HEK293 (cell line): Measurements from ENCODE around the gene SCUBE1.

ENCODE experiments used
- CTCF ChIA-PET: fragments of 350-600 bp; formaldehyde crosslinking; extraction: SDS; loops from one replicate; lab custom pipeline; 2021; ENCODE audit warnings: antibody characterized with exemption; lab: Yijun Ruan, JAX
- POLR2A ChIA-PET: fragments of 300-600 bp; formaldehyde crosslinking; extraction: SDS; loops from one replicate; lab custom pipeline; 2020; ENCODE audit warnings: antibody characterized with exemption, inconsistent platforms; lab: Yijun Ruan, JAX
- H3K27ac ChIP-seq: fragments of 200-500 bp; sonication (Bioruptor generic); 2 replicates; pipeline ENCODE4 v1.5.1; 2014; ENCODE audit warnings: low read depth, low read length, control low read depth, inconsistent platforms; ENCODE audit errors: extremely low read depth
- H3K36me3 ChIP-seq, 2 experiments: fragments of 200-500 bp in 1 of 2; sonication (Bioruptor generic) in 1 of 2; 1 replicate in 1 of 2; 2 replicates in 1 of 2; pipeline ENCODE4 v1.5.1; 2014 to 2017; ENCODE audit warnings: inconsistent platforms in 2 of 2, low read length in 2 of 2; ENCODE audit not compliant: control insufficient read depth in 2 of 2, insufficient read depth in 1 of 2
- H3K4me1 ChIP-seq: fragments of 200-500 bp; sonication (Bioruptor generic); 2 replicates; pipeline ENCODE4 v1.5.1; 2014; ENCODE audit warnings: mild to moderate bottlenecking, low read length, inconsistent platforms; ENCODE audit not compliant: control insufficient read depth, insufficient read depth
- H3K4me3 ChIP-seq: 2 replicates; pipeline ENCODE4 v1.5.1; 2011; ENCODE audit warnings: low read depth, mild to moderate bottlenecking, control low read depth, low read length, moderate library complexity
- H3K9me3 ChIP-seq: fragments of 200-500 bp; sonication (Bioruptor generic); 2 replicates; pipeline ENCODE4 v1.5.1; 2014; ENCODE audit warnings: low read depth, low read length, inconsistent platforms; ENCODE audit not compliant: control insufficient read depth, insufficient read depth
- GLIS2 ChIP-seq: fragments of 450-650 bp; formaldehyde crosslinking; IDR thresholded peaks from 2 replicates; pipeline ENCODE4 v1.5.1; 2016; ENCODE audit warnings: missing biosample characterization, missing genetic modification characterization
- IKZF3 ChIP-seq: fragments of 450-650 bp; IDR thresholded peaks from 2 replicates; pipeline ENCODE4 v1.5.0; 2018; ENCODE audit warnings: missing biosample characterization, mild to moderate bottlenecking, missing genetic modification characterization, moderate library complexity
- KLF10 ChIP-seq: fragments of 450-650 bp; IDR thresholded peaks from 2 replicates; pipeline ENCODE4 v1.5.1; 2018; ENCODE audit warnings: missing biosample characterization, mild to moderate bottlenecking, missing genetic modification characterization
- MYNN ChIP-seq: fragments of 450-650 bp; formaldehyde crosslinking; IDR thresholded peaks from 2 replicates; pipeline ENCODE4 v1.5.1; 2016; ENCODE audit warnings: missing biosample characterization, missing genetic modification characterization, borderline replicate concordance
- SP2 ChIP-seq: fragments of 450-650 bp; formaldehyde crosslinking; IDR thresholded peaks from 2 replicates; pipeline ENCODE4 v1.5.1; 2016; ENCODE audit warnings: missing biosample characterization, missing genetic modification characterization
- ZBTB11 ChIP-seq: fragments of 450-650 bp; formaldehyde crosslinking; conservative IDR thresholded peaks from 2 replicates; pipeline ENCODE4 v1.5.1; 2016; ENCODE audit warnings: low read depth, missing biosample characterization, missing genetic modification characterization
- ZNF132 ChIP-seq: fragments of 450-650 bp; formaldehyde crosslinking; IDR thresholded peaks from 2 replicates; pipeline ENCODE4 v1.5.1; 2017; ENCODE audit warnings: missing biosample characterization, missing genetic modification characterization, borderline replicate concordance
- ZNF248 ChIP-seq: fragments of 450-650 bp; formaldehyde crosslinking; IDR thresholded peaks from 2 replicates; pipeline ENCODE4 v1.5.1; 2017; ENCODE audit warnings: missing biosample characterization, missing genetic modification characterization
- ZNF280D ChIP-seq: fragments of 450-650 bp; formaldehyde crosslinking; IDR thresholded peaks from 2 replicates; pipeline ENCODE4 v1.5.1; 2016; ENCODE audit warnings: missing biosample characterization, missing genetic modification characterization
- ZNF350 ChIP-seq: fragments of 450-650 bp; formaldehyde crosslinking; IDR thresholded peaks from 2 replicates; pipeline ENCODE4 v1.5.0; 2017; ENCODE audit warnings: missing biosample characterization, mild to moderate bottlenecking, missing genetic modification characterization
- ZNF394 ChIP-seq: fragments of 450-650 bp; formaldehyde crosslinking; IDR thresholded peaks from 2 replicates; pipeline ENCODE4 v1.5.1; 2016; ENCODE audit warnings: missing biosample characterization, missing genetic modification characterization, mild to moderate bottlenecking, moderate library complexity, borderline replicate concordance
- ZNF701 ChIP-seq: fragments of 450-650 bp; formaldehyde crosslinking; IDR thresholded peaks from 2 replicates; pipeline ENCODE4 v1.5.1; 2016; ENCODE audit warnings: missing biosample characterization, missing genetic modification characterization
- ZSCAN23 ChIP-seq: fragments of 450-650 bp; formaldehyde crosslinking; IDR thresholded peaks from 2 replicates; pipeline ENCODE4 v1.5.1; 2016; ENCODE audit warnings: missing biosample characterization, missing genetic modification characterization
- TF ChIP-seq, protein P1 (sequence below): fragments of 450-650 bp; IDR thresholded peaks from 2 replicates; pipeline ENCODE4 v1.5.1; 2018; ENCODE audit warnings: missing biosample characterization, mild to moderate bottlenecking, missing genetic modification characterization
- TF ChIP-seq, protein P2 (sequence below): fragments of 450-650 bp; formaldehyde crosslinking; IDR thresholded peaks from 2 replicates; pipeline ENCODE4 v1.5.1; 2016; ENCODE audit warnings: missing biosample characterization, missing genetic modification characterization
- TF ChIP-seq, protein P3 (sequence below): fragments of 450-650 bp; formaldehyde crosslinking; IDR thresholded peaks from 2 replicates; pipeline ENCODE4 v1.5.1; 2016; ENCODE audit warnings: missing biosample characterization, missing genetic modification characterization, borderline replicate concordance

SCUBE1 gene

GRCh38 chr22:43243324-43243723 is 99.8 kb downstream of the SCUBE1 start:
- Histone ChIP-seq H3K4me1 (no peaks in the 10 kb centered on the region), H3K9me3 (no peaks in the 10 kb centered on the region), H3K4me3 (no peak overlapping the region), H3K27ac (no peak overlapping the region), H3K36me3 (no peaks in the 10 kb centered on the region)
- ChIA-PET CTCF (interaction anchor here (1.0 to 2.1 kb wide), 3 partner anchors 12 to 103 kb away, joined by 3 to 6 read pairs (median 3); no protein-coding TSS in a partner anchor), POLR2A (no interaction called here)
- TF ChIP-seq ZNF701 (tag by site-specific recombination), result no peak
- TF ChIP-seq, protein P1, sequence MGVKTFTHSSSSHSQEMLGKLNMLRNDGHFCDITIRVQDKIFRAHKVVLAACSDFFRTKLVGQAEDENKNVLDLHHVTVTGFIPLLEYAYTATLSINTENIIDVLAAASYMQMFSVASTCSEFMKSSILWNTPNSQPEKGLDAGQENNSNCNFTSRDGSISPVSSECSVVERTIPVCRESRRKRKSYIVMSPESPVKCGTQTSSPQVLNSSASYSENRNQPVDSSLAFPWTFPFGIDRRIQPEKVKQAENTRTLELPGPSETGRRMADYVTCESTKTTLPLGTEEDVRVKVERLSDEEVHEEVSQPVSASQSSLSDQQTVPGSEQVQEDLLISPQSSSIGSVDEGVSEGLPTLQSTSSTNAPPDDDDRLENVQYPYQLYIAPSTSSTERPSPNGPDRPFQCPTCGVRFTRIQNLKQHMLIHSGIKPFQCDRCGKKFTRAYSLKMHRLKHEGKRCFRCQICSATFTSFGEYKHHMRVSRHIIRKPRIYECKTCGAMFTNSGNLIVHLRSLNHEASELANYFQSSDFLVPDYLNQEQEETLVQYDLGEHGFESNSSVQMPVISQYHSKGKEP, result no peak
- TF ChIP-seq, protein P2, sequence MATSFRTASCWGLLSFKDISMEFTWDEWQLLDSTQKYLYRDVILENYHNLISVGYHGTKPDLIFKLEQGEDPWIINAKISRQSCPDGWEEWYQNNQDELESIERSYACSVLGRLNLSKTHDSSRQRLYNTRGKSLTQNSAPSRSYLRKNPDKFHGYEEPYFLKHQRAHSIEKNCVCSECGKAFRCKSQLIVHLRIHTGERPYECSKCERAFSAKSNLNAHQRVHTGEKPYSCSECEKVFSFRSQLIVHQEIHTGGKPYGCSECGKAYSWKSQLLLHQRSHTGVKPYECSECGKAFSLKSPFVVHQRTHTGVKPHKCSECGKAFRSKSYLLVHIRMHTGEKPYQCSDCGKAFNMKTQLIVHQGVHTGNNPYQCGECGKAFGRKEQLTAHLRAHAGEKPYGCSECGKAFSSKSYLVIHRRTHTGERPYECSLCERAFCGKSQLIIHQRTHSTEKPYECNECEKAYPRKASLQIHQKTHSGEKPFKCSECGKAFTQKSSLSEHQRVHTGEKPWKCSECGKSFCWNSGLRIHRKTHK (tag by site-specific recombination), result no peak
- TF ChIP-seq ZNF280D, result no peak
- no peak for TF ChIP-seq GLIS2 (tag by site-specific recombination)
- no peak for TF ChIP-seq ZBTB11 (tag by site-specific recombination)
- TF ChIP-seq, protein P3, sequence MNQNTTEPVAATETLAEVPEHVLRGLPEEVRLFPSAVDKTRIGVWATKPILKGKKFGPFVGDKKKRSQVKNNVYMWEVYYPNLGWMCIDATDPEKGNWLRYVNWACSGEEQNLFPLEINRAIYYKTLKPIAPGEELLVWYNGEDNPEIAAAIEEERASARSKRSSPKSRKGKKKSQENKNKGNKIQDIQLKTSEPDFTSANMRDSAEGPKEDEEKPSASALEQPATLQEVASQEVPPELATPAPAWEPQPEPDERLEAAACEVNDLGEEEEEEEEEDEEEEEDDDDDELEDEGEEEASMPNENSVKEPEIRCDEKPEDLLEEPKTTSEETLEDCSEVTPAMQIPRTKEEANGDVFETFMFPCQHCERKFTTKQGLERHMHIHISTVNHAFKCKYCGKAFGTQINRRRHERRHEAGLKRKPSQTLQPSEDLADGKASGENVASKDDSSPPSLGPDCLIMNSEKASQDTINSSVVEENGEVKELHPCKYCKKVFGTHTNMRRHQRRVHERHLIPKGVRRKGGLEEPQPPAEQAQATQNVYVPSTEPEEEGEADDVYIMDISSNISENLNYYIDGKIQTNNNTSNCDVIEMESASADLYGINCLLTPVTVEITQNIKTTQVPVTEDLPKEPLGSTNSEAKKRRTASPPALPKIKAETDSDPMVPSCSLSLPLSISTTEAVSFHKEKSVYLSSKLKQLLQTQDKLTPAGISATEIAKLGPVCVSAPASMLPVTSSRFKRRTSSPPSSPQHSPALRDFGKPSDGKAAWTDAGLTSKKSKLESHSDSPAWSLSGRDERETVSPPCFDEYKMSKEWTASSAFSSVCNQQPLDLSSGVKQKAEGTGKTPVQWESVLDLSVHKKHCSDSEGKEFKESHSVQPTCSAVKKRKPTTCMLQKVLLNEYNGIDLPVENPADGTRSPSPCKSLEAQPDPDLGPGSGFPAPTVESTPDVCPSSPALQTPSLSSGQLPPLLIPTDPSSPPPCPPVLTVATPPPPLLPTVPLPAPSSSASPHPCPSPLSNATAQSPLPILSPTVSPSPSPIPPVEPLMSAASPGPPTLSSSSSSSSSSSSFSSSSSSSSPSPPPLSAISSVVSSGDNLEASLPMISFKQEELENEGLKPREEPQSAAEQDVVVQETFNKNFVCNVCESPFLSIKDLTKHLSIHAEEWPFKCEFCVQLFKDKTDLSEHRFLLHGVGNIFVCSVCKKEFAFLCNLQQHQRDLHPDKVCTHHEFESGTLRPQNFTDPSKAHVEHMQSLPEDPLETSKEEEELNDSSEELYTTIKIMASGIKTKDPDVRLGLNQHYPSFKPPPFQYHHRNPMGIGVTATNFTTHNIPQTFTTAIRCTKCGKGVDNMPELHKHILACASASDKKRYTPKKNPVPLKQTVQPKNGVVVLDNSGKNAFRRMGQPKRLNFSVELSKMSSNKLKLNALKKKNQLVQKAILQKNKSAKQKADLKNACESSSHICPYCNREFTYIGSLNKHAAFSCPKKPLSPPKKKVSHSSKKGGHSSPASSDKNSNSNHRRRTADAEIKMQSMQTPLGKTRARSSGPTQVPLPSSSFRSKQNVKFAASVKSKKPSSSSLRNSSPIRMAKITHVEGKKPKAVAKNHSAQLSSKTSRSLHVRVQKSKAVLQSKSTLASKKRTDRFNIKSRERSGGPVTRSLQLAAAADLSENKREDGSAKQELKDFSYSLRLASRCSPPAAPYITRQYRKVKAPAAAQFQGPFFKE, result no peak
- no peak for TF ChIP-seq ZNF394 (tag by site-specific recombination)
- no peak for TF ChIP-seq IKZF3 (tag by site-specific recombination)
- no peak for TF ChIP-seq KLF10 (tag by site-specific recombination)
- no peak for TF ChIP-seq ZSCAN23
- no peak for TF ChIP-seq SP2 (tag by site-specific recombination)
- TF ChIP-seq ZNF248 (tag by site-specific recombination), result no peak
- TF ChIP-seq ZNF132 (tag by site-specific recombination), result no peak
- TF ChIP-seq MYNN (tag by site-specific recombination), result no peak
- TF ChIP-seq ZNF350 (tag by site-specific recombination), result no peak
